GM19025 (cell line): Measurements from ENCODE around the gene ZNF480.
"Not testable (repeated sequence)": the region's sequence is repeated elsewhere in the genome, so short reads cannot be mapped to it uniquely, and the experiment has no call there.

Experiments used
- ATAC-seq: cut with Tn5 transposase; IDR thresholded peaks from one replicate; pipeline ENCODE4 v1.9.1; 2021; ENCODE audit warnings: mild to moderate bottlenecking, low read depth, moderate library complexity; ENCODE audit not compliant: unreplicated experiment

Gene ZNF480

GRCh38 chr19:52296773-52297600 lies at the start of gene ZNF480:
Gene ZNF480, plus strand, starts transcription at chr19:52297169. Its CDS starts 3,244 bp downstream, at chr19:52300413.
- ATAC-seq: peak; percentile 52

GRCh38 chr19:52248241-52248640 lies 48.7 kb upstream of the ZNF480 start:
- ATAC-seq: no peak

GRCh38 chr19:52258426-52258825 lies 38.5 kb upstream of the ZNF480 start:
- no peak for ATAC-seq

GRCh38 chr19:52265556-52265955 lies 31.4 kb upstream of the ZNF480 start:
- ATAC-seq: not testable (repeated sequence)

GRCh38 chr19:52269338-52270261 lies 27.4 kb upstream of the ZNF480 start, which contains the start of gene ZNF766:
Gene ZNF766, plus strand, starts transcription at chr19:52269587. Its CDS starts 27 bp downstream, at chr19:52269614.
- ATAC-seq: peak; percentile 97

- ATAC-seq: no peak
Observed at GRCh38 chr19:52270266-52270885, 26.6 kb upstream of the ZNF480 start.

DNA sequence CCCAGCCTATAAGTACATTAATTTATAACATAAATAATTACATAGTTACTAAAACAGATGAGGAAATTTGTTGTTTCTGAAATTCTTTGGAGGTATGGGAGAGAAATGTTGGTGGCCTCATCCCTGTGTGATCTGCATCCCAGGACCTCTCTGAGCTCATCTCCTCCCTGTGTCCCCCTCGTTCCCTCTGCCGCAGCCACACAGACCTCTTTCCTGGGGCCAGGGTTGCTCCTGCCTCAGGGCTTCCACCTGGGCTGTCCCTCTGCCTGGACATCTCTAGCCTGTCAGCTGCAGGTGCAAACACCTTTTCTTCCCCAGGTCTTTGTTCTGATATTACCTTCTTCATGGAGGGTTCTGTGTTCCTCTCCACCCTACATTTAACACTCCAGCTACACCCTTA lies 23.7 kb upstream of the ZNF480 start:
- ATAC-seq: no peak

- no peak for ATAC-seq
Observed at GRCh38 chr19:52274191-52274590, 22.8 kb upstream of the ZNF480 start.

DNA sequence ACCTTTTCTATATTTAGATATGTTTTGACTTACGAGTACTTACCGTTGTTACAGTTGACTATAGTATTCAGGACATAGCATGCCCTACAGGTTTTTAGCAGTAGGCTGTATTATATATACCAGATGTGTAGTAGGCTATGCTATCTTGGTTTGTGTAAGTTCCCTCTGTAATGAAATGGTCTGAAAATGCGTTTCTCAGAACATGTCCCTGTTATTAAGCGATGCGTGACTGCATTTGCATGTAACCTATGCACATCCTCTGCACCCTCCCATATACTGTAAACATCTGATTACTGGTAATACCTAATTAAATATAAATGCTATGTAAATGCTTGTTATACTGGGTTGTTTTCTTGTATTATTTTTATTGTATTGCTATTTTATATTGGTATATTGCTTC lies 21.0 kb upstream of the ZNF480 start:
- ATAC-seq: no peak

DNA sequence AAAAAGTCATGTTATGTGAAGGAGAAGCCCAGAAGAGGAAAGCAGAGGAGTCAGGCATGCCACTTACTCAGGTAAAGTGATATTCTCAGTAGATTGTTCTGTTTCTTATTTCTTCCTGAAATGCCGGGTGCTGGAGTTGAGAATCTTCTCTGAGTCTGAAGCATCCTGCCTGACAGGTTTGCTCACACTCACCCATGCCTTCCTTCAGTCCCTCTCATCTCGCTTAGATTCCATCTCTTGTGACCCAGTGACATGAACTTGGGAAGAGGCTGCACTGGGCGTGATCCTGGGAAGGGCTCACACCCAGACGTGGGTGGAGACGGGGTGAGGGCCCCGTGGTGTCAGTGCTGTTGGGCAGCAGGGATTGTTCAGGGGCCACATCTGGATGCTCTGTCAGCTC lies 19.5 kb upstream of the ZNF480 start:
- ATAC-seq: no peak

GRCh38 chr19:52286256-52286655 lies 10.7 kb upstream of the ZNF480 start:
- ATAC-seq: no peak

DNA sequence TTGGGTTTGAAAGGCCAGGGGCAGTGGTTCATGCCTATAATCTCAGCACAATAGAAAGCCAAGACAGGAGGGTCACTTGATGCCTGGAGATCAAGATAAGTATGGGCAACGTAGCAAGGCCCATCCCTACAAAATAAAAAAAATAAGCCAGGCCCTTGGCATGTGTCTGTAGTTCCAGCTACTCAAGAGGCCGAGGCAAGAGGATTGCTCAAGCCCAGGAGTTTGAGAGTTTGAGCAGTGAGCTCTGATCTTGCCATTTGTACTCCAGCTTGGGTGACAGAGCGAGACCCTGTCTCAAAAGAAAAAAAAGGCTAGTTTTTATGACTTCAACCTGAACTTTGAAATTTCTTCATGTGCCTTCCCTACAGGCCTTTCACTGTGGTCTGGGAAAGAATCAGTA lies 5.2 kb upstream of the ZNF480 start:
- no peak for ATAC-seq

DNA sequence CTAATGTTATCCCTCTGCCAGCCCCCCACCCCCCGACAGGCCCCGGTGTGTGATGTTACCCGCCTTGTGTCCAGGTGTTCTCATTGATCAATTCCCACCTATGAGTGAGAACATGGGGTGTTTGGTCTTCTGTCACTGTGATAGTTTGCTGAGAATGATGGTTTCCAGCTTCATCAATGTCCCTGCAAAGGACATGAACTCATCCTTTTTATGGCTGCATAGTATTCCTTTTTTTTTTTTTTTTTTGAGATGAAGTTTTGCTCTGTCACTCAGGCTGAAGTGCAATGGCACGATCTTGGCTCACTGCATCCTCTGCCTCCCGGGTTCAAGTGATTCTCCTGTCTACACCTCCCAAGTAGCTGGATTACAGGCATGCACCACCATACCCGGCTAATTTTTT lies 4.0 kb upstream of the ZNF480 start:
- not testable (repeated sequence) for ATAC-seq

- no peak for ATAC-seq
Observed at GRCh38 chr19:52296400-52296772, 583 bp upstream of the ZNF480 start.

DNA sequence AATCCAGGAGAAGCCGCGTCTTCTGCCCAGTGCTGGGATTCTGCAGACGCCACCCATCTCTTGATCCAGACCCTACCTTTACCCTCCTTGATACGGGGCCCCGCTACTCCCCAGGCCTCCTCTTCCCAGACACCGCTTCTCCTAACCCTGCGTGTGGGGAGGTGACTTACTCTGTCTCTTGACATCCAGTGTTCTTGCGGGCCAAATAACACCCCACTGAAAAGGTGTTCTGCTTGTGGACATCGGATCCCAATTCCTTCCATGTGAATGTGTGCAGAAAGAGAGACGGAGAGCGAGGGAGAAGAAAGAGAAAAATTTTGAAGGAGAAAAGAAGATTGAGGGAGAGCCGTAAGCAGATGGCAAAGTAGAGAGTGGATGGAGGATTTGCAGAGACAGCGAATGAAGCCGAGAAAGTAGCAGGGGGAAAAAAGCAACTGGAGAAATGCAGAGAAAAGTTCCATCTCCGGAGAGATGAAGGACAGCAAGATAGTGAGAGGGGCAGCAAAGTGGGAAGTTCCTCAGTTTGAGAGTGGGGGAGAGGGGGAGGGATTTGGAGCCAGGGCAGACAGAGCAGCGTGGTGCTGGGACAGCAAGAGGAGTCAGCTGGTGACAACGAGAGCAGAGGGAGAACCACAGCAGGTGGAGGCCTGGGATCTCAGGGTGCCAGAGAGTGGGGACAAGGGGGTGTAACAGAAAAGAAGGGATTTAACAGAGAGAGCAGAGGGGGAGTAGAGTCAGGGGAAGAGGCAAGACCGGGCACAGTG lies 814 bp downstream of the ZNF480 start:
- ATAC-seq: no peak

- no peak for ATAC-seq
Observed at GRCh38 chr19:52307275-52307674, 10.3 kb downstream of the ZNF480 start.

GRCh38 chr19:52322429-52322828 lies 25.5 kb downstream of the ZNF480 start:
- ATAC-seq: no peak

GRCh38 chr19:52331757-52332156 lies 34.8 kb downstream of the ZNF480 start:
- ATAC-seq: no peak

DNA sequence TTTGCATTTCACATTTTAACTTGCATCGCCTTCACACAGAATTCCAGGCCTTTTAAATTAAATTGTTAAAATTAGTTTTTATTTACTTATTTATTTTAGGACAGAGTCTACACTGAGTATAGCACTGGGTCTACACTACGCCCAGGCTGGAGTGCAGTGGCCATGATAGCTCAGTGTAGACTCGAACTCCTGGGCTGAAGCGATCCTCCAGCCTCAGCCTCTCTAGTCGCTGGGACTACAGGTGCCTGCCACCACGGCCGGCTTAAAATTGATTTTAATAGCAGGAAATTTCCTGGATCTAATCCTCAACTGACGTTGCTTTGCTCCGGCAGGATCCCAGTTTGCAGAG lies 38.8 kb downstream of the ZNF480 start:
- no peak for ATAC-seq

DNA sequence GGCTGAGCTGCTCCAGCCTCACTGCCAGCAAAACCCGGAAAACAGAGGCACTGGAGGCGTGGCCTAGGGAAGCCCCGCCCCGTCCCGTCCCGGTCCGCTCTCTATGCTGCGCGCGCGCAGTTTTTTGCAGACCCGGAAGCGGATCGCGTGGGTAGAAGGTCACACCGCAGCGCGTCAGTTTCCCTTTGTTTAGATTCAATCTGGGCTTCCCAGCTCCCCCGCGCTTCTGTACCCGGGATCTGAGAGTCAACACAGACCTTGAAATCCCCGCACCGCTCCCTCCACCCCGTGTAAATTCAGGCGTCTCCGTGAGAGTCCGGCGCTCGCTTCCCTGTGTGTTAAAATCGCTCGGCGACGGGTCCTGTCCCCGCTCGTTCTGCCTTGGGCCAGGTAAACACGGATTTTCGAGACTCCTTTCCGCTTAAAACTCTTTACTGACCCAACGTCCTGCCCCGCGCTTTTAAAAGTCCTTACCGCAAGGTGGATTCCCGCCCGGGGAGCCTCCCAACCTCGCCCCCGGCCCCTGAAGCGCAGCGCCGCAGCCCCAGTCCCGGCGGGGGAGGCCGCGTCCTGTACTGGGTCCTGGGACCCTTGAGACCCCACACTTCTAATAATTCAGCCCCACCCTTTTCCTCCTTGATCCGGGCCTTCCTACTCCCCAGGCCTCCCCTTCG lies 39.3 kb downstream of the ZNF480 start, which contains the start of gene ZNF610:
Gene ZNF610 (plus strand): TSS at position 127 of the 674 bp plus-strand sequence. CDS start 12,930 bp downstream, outside the sequence.
- ATAC-seq: peak; percentile 67
